GM19452 (cell line): ENCODE measurements around the gene WDR76.
"Not testable (repeated sequence)": the region's sequence is repeated elsewhere in the genome, so short reads cannot be mapped to it uniquely, and the experiment has no call there.

Experiments used
- ATAC-seq: cut with Tn5 transposase; IDR thresholded peaks from one replicate; pipeline ENCODE4 v1.9.1; 2021; ENCODE audit not compliant: unreplicated experiment

The WDR76 gene

GRCh38 chr15:43826508-43827341, at the start of gene WDR76:
Gene WDR76, plus strand, starts transcription at chr15:43827002. Its CDS starts 31 bp downstream, at chr15:43827033.
- peak; percentile 64 for ATAC-seq

DNA sequence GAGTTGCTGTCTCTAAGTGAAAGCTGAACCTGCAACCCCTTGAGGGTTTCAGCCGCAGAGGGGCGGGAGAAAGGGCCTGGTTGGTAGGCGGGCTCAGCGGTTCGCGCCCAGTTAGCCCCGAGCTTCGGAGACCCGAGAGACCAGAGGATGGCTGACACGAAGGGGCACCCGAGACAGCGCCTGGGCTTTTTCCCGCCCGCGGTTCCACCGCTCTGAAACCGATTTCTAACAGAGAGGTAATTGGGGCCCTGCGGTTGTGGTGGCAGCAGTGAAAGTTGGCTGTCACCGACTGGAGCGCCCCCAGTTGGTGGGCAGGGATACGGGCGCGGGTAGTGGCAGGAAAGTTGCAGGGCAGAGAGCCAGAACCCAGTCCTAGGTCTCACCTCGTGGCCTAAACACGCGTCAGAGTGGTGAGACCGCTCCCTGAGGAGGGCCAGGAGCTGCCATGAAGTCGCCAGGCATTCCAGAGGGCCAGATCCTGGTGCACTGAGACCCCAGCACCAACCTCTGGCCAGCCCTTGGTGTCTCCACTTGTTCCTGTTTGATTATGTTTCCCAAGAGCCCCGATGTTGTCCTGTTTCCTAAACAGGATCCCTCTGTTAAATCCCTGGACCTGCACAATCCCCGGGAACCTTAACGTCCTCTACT, 49.4 kb upstream of the WDR76 start:
- peak; percentile 46 for ATAC-seq

- no peak for ATAC-seq
Measured at GRCh38 chr15:43779016-43779415, 47.8 kb upstream of the WDR76 start.

- ATAC-seq = no peak
Measured at GRCh38 chr15:43789409-43789808, 37.4 kb upstream of the WDR76 start.

DNA sequence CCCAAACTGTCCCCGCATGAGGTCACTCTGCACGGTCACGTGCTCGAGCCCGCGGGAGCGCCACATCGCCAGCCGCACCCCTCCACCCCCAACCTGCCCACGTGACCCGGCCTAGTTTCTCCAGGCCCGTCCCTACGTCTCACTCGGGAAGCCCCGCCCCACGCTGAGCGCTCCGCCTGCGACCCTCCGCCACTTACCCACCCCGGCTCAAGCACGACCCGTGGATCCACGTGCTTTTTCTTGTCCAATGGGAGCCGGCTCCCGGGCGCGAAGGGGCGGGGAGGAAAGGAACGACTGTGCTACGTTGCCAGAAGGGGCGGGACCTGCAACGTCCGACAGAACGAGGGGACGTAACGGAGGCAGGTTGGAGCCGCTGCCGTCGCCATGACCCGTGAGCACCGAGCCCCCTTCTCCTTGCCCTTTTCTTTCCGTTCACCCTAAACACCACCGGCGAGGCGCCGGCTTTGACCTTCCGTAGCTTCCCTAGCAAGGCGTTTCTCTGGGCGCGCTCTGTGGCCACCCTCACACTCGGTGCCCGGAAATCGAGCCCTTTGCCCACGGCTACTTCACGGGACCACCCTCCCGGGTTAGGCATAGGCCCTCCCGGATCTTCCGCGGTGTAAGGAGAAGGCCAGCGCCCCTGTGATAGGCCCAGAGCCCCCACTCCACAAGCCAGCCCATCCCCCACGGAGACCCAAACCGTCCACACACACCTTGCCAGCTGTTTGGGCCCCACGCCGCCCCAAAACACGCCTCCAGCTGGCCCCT, 34.6 kb upstream of the WDR76 start, which contains the start of gene SERF2:
SERF2 (plus strand) TSS at position 328 of the 768 bp plus-strand sequence; CDS start at position 385, 57 bp downstream.
- peak; percentile 91 for ATAC-seq

DNA sequence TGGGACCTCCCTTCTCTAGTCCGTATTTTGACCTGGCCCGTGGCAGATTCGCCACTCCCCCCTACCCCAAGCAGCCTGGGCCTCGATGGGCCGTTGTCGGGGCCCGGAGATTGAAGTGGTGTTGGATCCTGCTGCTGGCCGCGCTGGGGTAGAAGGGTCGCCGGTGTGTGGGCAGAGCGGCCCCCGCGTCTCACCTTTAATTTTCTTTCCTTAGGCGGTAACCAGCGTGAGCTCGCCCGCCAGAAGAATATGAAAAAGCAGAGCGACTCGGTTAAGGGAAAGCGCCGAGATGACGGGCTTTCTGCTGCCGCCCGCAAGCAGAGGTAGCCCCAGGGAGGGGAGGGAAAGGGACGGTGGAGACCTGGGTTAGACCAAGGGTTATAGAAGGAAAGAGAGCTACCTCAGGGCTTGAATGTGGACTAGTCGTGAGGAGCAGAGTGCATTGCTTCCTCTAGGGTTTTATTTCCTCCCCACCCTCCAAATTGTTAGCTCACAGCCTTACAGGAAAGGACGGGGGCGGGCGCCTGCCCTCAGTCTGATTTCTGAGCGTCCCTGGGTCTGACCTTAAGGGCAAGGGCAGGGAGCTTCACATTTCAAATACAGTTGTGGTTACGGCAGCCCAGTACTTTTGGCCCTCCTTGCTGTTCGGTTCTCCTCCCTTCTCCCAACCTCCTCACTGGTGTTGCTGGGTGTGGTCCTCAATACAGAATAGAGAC, 33.9 kb upstream of the WDR76 start:
- ATAC-seq = no peak

DNA sequence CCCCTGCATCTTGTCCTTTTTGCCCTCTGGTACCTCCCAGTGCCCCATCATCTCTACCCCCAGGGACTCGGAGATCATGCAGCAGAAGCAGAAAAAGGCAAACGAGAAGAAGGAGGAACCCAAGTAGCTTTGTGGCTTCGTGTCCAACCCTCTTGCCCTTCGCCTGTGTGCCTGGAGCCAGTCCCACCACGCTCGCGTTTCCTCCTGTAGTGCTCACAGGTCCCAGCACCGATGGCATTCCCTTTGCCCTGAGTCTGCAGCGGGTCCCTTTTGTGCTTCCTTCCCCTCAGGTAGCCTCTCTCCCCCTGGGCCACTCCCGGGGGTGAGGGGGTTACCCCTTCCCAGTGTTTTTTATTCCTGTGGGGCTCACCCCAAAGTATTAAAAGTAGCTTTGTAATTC, 33.2 kb upstream of the WDR76 start:
- no peak for ATAC-seq

GRCh38 chr15:43794269-43795037, 32.3 kb upstream of the WDR76 start:
- no peak for ATAC-seq

GRCh38 chr15:43795197-43795596, 31.6 kb upstream of the WDR76 start:
- no peak for ATAC-seq

DNA sequence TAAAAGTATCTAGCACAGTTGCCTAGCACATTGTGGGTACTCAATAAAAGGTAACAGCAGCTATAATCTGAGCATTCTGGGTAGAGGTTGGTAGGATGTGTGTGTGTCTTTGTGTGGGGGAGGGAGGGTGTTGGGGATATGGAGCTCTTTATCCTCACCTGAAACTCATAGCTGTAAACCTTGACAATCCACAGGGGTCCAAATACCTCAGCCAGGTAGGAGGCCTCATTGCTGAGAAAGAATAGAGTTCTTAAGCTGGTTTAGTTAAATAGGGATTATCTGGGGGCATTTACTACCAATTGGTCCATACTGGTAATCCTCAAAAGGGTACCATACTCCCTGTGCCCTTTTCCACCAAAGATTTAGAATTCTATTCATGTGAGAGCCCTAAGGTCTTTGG, 30.8 kb upstream of the WDR76 start:
- ATAC-seq = no peak

DNA sequence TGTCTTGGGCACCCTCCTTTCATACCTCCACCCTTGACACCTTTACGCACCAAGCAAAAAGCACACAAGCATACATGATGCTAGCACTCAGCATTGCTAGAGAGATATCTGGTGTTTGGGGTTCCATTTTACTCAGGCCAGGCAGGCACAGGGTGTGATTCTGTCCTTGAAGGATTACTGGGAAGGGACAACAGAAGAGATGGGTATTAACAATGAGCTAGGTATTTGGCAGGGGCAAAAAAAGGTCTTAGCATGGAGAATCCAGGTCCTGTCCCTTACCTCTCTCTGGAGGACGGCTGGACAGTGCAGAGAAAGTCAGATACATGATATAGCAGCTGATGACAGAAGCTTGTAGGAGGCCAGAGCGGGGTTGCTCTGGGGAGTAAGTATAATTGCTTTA, 30.2 kb upstream of the WDR76 start:
- no peak for ATAC-seq

- no peak for ATAC-seq
Measured at GRCh38 chr15:43799209-43799944, 27.4 kb upstream of the WDR76 start.

- ATAC-seq = no peak
Measured at GRCh38 chr15:43799945-43800285, 26.9 kb upstream of the WDR76 start, which contains the start of gene SERINC4. Gene SERINC4, minus strand, starts transcription at chr15:43800220. Its CDS starts 234 bp downstream, at chr15:43799986.

DNA sequence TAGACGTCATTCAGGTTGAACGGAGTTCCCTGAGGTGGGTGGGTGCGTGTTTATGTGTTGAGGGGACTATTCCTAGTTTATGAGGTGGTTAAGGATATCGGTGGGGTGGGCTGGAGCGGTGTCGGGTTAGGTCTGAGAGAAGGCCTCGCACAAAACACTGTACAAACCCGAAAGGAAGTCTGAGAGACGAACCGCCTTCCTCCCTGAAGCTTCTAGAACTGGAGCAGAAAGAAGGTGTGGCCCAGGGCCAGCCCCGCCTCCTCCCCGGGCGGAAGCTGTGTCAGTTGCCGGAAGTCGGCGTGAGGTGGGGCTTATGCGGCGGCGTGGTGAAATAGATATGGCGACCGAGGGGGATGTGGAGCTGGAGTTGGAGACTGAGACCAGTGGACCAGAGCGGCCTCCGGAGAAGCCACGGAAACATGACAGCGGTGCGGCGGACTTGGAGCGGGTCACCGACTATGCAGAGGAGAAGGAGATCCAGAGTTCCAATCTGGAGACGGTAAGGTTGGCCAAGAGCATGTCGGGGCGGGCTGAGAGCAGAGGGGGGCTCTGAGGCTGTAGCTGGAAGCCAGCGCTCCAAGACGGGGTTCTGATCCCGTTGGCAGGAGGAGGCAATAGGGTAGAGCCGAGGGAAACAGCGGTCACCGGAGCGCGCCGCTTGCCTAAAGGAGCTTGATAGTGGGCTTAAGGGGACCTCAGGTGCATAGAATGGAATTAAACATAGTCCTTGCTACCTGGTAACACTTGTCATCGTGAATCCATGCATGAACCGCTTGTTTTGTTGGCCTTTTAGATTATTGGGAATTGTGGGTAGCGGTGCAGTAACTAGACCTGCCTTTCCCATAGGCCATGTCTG, 26.3 kb upstream of the WDR76 start, which contains the start of gene HYPK:
HYPK (plus strand) TSS at position 314 of the 856 bp plus-strand sequence; CDS start at position 338, 24 bp downstream.
- ATAC-seq = peak; percentile 87

DNA sequence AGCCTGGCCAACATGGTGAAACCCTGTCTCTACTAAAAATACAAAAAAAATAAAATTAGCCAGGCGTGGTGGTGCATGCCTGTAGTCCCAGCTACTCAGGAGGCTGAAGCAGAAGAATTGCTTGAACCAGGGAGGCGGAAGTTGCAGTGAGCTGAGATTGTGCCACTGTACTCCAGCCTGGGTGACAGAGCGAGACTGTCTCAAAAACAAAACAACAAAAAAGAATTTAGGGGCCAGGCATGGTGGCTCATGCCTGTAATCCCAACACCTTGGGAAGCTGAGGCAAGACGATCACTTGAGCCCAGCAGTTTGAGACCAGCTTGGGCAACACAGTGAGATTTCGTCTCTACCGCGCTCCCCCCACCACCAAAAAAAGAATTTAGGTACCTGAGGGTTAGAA, 24.1 kb upstream of the WDR76 start:
- not testable (repeated sequence) for ATAC-seq

- no peak for ATAC-seq
Measured at GRCh38 chr15:43808435-43808950, 18.3 kb upstream of the WDR76 start.

GRCh38 chr15:43808960-43809678, 17.7 kb upstream of the WDR76 start:
- ATAC-seq = peak; percentile 67
